Measurements from ENCODE around the gene RASA3.

Gene RASA3

DNA sequence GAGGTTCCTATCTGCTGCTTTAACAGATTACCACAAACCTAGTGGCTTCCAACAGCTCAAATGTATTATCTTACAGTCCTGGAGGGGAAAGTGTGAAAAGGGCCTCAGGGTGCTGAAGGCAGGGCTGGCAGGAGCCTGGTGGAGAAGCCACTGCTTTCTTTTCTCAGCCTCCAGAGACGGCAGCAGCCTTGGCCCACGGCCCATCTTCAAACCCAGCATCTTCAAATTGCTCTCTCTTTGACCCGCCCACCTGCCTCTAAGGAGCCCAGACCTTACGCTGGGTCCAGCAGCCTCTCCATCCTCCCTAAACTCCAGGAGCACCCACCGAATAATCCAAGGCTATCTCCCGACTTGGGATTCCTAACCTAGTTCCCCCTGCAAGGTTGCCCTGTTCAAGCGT, 194.2 kb downstream of the RASA3 start:
- H3K4me3 ChIP-seq (ENCODE audit: low read depth, low read length): no peak overlapping the region
- no peak for TF ChIP-seq CTCF (IDR thresholded peaks at IDR 0.05; ENCODE audit: low read depth, low read length, missing control alignments)
- DNase-seq (ENCODE audit: low read depth): no peak

- DNase-seq (ENCODE audit: low read depth): no peak
- no peak for TF ChIP-seq CTCF (IDR thresholded peaks at IDR 0.05; ENCODE audit: low read depth, low read length, missing control alignments)
- H3K4me3 ChIP-seq (ENCODE audit: low read depth, low read length): no peak overlapping the region
These were observed 194.8 kb downstream of the RASA3 start for GRCh38 chr13:113937527-113938180.

DNA sequence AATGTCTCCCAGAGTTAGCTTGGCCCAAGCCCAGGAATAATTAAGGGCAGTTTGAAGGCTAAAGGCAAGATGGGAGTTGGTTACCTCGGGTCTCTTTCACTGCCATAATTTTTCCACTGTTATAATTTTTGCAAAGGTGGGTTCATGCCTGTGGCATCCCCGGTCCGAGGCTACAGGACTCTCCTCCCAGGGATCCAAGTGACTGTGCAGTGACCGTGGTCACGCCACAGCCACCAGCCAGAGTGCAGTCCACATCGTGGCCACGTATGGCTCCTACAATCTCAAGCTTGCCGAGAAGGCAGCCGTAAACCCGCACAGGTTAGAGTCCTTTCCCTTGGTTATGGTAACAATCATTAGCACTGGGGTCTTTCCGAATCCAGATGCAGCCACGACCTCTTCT, 195.3 kb downstream of the RASA3 start:
- H3K4me3 ChIP-seq (ENCODE audit: low read depth, low read length): no peak overlapping the region
- TF ChIP-seq CTCF (IDR thresholded peaks at IDR 0.05; ENCODE audit: low read depth, low read length, missing control alignments): no peak
- no peak for DNase-seq (ENCODE audit: low read depth)

DNA sequence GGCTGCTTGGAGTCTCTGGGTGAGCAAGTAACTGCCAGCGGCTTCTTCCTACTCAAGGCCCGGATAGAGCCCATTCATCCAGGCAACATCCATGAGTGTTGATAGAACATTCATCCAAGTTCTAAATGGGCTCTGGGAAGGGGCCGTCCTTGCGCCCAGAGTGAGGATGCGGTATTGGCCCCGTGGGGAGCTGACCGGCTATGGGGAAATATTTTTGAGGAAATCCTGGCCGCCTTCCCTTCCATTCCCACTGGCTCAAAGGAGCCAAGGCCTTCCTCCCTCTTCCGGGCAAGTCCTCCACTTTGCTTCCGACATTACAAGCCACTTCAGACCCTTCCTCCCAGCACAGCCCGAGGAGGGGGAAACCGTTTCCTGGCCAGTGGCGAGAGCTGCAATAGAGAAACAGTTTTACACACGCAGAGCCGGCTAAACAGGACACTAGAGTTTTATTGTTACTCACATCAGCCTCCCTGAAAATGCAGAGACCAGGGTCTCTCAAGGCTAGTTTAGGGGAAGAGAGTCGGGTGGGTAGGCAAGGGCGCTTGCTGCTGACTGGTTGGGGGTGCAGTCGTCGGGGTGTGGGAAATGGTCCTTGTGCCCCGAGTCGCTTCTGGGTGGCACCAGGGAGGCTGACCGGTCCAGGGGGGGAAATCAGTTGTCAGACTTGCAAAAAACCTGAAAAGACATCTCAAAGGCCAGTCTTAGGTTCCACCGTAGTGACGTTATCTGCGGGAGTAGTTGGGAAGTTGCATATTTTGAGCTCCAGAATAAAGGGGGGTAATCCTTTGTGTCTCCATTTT, 196.1 kb downstream of the RASA3 start:
- no peak for TF ChIP-seq CTCF (IDR thresholded peaks at IDR 0.05; ENCODE audit: low read depth, low read length, missing control alignments)
- H3K4me3 ChIP-seq (ENCODE audit: low read depth, low read length): no peak overlapping the region
- DNase-seq (ENCODE audit: low read depth): no peak

DNA sequence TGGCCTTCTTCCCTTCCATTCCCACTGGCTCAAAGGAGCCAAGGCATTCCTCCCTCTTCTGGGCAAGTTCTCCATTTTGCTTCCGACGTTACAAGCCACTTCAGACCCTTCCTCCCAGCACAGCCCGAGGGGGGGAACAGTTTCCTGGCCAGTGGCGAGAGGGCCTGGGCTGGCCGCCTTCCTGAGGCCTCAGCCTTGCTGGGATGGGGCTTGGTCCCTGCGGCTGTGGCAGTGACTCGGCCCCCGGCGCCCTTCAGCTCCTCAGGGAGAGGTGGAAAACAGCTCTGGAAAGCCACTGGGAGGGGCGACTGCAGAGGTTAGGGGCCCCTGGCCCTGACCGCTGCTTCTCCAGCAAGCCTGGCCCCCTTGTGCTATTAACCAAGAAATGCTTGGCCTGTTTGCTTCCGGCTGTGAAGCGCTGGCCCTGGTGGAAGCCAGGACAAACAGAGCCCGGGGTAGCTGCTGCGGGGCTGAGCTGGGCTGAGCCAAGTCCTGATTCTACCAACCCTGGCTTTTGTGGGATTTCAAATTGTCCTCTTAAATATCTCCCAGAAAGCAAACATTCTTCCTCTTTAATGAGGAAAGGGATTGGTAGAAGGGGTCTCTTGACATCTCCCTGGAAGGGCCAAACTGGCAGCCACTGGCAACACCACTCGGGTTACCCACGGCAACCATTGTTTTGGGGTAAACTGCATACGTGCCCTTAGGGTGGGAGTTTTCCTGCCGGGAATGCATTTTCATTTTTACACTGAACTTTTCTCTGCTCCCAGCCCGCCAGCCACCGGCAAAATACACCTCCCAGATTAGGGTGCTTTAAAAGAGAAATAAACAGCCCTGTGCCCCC, 197.2 kb downstream of the RASA3 start:
- no peak overlapping the region for H3K4me3 ChIP-seq (ENCODE audit: low read depth, low read length)
- TF ChIP-seq CTCF (IDR thresholded peaks at IDR 0.05; ENCODE audit: low read depth, low read length, missing control alignments): no peak
- no peak for DNase-seq (ENCODE audit: low read depth)

DNA sequence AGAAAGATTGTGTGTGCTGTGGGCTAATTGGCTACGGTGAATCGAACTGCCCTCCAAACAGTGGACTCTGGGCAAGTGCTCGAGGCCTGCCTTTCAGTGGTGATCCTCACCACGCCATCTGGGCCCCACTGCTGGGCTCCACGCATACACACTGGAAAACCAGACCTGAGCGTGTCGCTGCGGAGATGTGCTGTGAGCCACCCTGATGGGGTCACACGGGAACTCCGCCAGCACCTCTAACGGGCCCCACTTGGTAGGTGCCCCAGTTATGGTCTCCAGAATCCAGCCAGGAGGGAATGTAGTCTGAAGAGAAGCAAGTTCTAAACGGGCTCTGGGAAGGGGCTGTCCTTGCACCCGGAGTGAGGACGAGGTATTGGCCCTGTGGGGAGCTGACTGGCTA, 197.8 kb downstream of the RASA3 start:
- no peak for TF ChIP-seq CTCF (IDR thresholded peaks at IDR 0.05; ENCODE audit: low read depth, low read length, missing control alignments)
- no peak for DNase-seq (ENCODE audit: low read depth)
- H3K4me3 ChIP-seq (ENCODE audit: low read depth, low read length): no peak overlapping the region
